Endodermal cell (in vitro differentiated cells): ENCODE measurements around the gene SPEM2. TPM values are rescaled to one million over a fixed set of nuclear protein-coding genes. Genes with fewer than 3 reads are reported as not detected.

Experiments
- DNase-seq: peaks from one replicate; pipeline ENCODE4 v3.0.0-alpha.2; 2017
- H3K27ac ChIP-seq: 2 replicates; pipeline ENCODE4 v1.5.1; 2013; ENCODE audit warnings: mild to moderate bottlenecking, low read depth, low read length, moderate library complexity
- H3K27me3 ChIP-seq: 2 replicates; pipeline ENCODE4 v1.6.1; 2013; ENCODE audit warnings: mild to moderate bottlenecking, low read length, moderate library complexity; ENCODE audit not compliant: insufficient read depth, control insufficient read depth, poor library complexity, severe bottlenecking
- H3K36me3 ChIP-seq: 2 replicates; pipeline ENCODE4 v1.7.0; 2013; ENCODE audit warnings: mild to moderate bottlenecking, low read length, moderate library complexity; ENCODE audit not compliant: control insufficient read depth, insufficient read depth
- H3K4me1 ChIP-seq: one replicate; pipeline ENCODE4 v1.7.0; 2013; ENCODE audit warnings: low read length; ENCODE audit not compliant: control insufficient read depth, insufficient read depth
- H3K4me3 ChIP-seq: 2 replicates; pipeline ENCODE4 v1.5.1; 2013; ENCODE audit warnings: mild to moderate bottlenecking, low read length, moderate library complexity
- H3K9ac ChIP-seq: 2 replicates; pipeline ENCODE4 v1.6.1; 2013; ENCODE audit warnings: mild to moderate bottlenecking, low read length, moderate library complexity; ENCODE audit not compliant: poor library complexity, severe bottlenecking; ENCODE audit errors: extremely low read depth
- H3K9me3 ChIP-seq: 2 replicates; pipeline ENCODE4 v1.6.1; 2013; ENCODE audit warnings: mild to moderate bottlenecking, low read length, moderate library complexity; ENCODE audit not compliant: control insufficient read depth
- H3K27ac Mint-ChIP-seq: 2 replicates; pipeline ENCODE4 v1.8.0; 2020; ENCODE audit warnings: mixed read lengths
- H3K27me3 Mint-ChIP-seq: 2 replicates; pipeline ENCODE4 v1.8.0; 2021; ENCODE audit warnings: mild to moderate bottlenecking, mixed read lengths; ENCODE audit not compliant: insufficient read depth
- H3K36me3 Mint-ChIP-seq: 2 replicates; pipeline ENCODE4 v1.8.0; 2020; ENCODE audit warnings: low read depth, mixed read lengths
- H3K4me1 Mint-ChIP-seq: 2 replicates; pipeline ENCODE4 v1.8.0; 2020; ENCODE audit warnings: mixed read lengths
- H3K4me3 Mint-ChIP-seq: 2 replicates; pipeline ENCODE4 v1.8.0; 2020; ENCODE audit warnings: mild to moderate bottlenecking, moderate library complexity, mixed read lengths
- H3K9me3 Mint-ChIP-seq: 2 replicates; pipeline ENCODE4 v1.8.0; 2020; ENCODE audit warnings: mild to moderate bottlenecking, mixed read lengths
- WGBS, 2 experiments: methylation state at CpG; one replicate each; pipeline versions ENCODE4 v1.1.5 to v1.1.7; 2013; ENCODE audit warnings: missing lambda C conversion rate in 2 of 2, mixed read lengths in 1 of 2; ENCODE audit not compliant: insufficient coverage in 1 of 2, insufficient read length in 1 of 2; 5-methylcytosine and 5-hydroxymethylcytosine counted together
- long read RNA-seq, 4 experiments: library from polyadenylated mRNA in 2 of 4; library from RNA in 1 of 4; library from capped mRNA in 1 of 4; stranded (forward) in 3 of 4; unstranded in 1 of 4; transcript quantifications; one replicate each; pipeline ENCODE4 v2.0.0, GENCODE V29; 2020 to 2021; ENCODE audit warnings: inconsistent platforms in 1 of 4
- polyA plus RNA-seq, 2 experiments: library from polyadenylated mRNA; stranded (reverse); fragments of 50-300 nt; gene quantifications; one replicate each; pipeline ENCODE4 v1.2.3, GENCODE V29; 2013
- total RNA-seq, 2 donors: library from RNA; stranded (reverse); fragmentation: NEBNext Ultra II Directional in 1 of 2; extraction: Animal tissue kit (Norgen Biotek cat#: 25700) in 1 of 2; gene quantifications; 2 replicates in 1 of 2; 3 replicates in 1 of 2; pipeline ENCODE4 v1.2.1, GENCODE V29; 2021
- TF ChIP-seq, protein P1 (sequence below): fragments of 200-600 bp; sonication (generic); conservative IDR thresholded peaks from 2 replicates; pipeline ENCODE4 v1.5.0; 2021; ENCODE audit warnings: antibody characterized with exemption, mild to moderate bottlenecking

The SPEM2 gene
- not detected for total RNA-seq
- not detected for polyA plus RNA-seq (2013, experiment 1 of 2)
- not detected for polyA plus RNA-seq (2013, experiment 2 of 2)
- long read RNA-seq, experiment 1: 0 reads
- long read RNA-seq, experiment 2: 0 reads
- long read RNA-seq, experiment 3: 0 reads
- long read RNA-seq, experiment 4: 0 reads

DNA sequence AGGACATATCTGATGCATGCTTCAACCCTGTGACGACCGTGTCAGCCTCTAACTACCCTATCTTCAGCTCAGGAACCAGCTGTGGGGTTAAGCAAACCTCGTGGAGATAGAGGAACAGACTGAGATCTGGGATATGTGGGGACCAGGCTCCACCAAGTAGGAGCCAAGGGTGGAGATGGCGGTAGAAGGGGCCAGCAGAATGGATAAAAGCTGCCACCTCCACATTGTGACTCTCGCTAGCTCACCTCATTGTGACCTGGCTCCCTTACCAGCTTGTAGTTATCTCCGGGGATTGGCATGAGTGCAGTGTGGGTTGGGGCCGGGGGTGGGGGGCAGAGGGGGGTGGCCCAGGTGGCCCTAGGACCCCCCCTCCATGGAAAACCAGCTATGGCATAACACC lies at the start of gene SPEM2:
SPEM2 (plus strand) TSS at position 301 of the 400 bp plus-strand sequence; CDS start at position 374, 73 bp downstream.
- Histone ChIP-seq H3K4me3 (no peak within 1 kb of the TSS), H3K36me3 (no peaks in the 10 kb centered on the region), H3K9ac (no peak within 1 kb of the TSS), H3K9me3 (no peaks in the 10 kb centered on the region), H3K27me3 (no peaks in the 10 kb centered on the region), H3K4me1 (no peaks in the 10 kb centered on the region), H3K27ac (no peak within 1 kb of the TSS)
- WGBS, 2 experiments: 95 to 96% methylated on average over 4 to 7 of the region's 7 CpGs
- peaks cover 18% of the 10 kb centered on the region for H3K27me3 Mint-ChIP-seq
- TF ChIP-seq, protein P1, sequence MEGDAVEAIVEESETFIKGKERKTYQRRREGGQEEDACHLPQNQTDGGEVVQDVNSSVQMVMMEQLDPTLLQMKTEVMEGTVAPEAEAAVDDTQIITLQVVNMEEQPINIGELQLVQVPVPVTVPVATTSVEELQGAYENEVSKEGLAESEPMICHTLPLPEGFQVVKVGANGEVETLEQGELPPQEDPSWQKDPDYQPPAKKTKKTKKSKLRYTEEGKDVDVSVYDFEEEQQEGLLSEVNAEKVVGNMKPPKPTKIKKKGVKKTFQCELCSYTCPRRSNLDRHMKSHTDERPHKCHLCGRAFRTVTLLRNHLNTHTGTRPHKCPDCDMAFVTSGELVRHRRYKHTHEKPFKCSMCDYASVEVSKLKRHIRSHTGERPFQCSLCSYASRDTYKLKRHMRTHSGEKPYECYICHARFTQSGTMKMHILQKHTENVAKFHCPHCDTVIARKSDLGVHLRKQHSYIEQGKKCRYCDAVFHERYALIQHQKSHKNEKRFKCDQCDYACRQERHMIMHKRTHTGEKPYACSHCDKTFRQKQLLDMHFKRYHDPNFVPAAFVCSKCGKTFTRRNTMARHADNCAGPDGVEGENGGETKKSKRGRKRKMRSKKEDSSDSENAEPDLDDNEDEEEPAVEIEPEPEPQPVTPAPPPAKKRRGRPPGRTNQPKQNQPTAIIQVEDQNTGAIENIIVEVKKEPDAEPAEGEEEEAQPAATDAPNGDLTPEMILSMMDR: no peak
- H3K27ac Mint-ChIP-seq: no peak within 1 kb of the TSS
- no peaks in the 10 kb centered on the region for H3K4me1 Mint-ChIP-seq
- no peak for DNase-seq
- H3K9me3 Mint-ChIP-seq: no peaks in the 10 kb centered on the region
- no peaks in the 10 kb centered on the region for H3K36me3 Mint-ChIP-seq
- no peak within 1 kb of the TSS for H3K4me3 Mint-ChIP-seq

DNA sequence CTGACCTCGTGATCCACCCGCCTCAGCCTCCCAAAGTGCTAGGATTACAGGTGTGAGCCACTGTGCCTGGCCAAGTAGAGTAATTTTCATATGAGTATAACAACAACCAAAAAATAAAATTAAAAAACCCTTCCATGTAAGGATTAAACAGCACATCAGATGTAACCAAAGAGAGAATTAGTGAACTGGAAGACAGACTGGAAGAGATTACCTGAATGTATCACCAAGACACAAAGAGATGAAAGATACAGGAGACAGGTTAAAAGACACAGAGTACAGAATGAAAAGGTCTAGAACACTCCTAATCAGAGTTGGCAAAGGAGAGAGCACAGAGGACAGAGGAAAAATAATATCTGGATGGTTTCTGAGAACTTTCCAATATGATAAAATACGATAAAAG lies 46.3 kb upstream of the SPEM2 start:
- Histone ChIP-seq H3K27ac (no peak overlapping the region), H3K9me3 (peaks cover 9% of the 10 kb centered on the region), H3K4me3 (no peak overlapping the region), H3K4me1 (peaks cover 4% of the 10 kb centered on the region), H3K36me3 (no peaks in the 10 kb centered on the region), H3K9ac (no peak overlapping the region), H3K27me3 (peaks cover 39% of the 10 kb centered on the region)
- H3K27ac Mint-ChIP-seq: no peak overlapping the region
- DNase-seq: no peak
- no peak overlapping the region for H3K4me3 Mint-ChIP-seq
- H3K36me3 Mint-ChIP-seq: no peaks in the 10 kb centered on the region
- H3K9me3 Mint-ChIP-seq: peaks cover 5% of the 10 kb centered on the region
- peaks cover 44% of the 10 kb centered on the region for H3K27me3 Mint-ChIP-seq
- TF ChIP-seq, protein P1: no peak
- H3K4me1 Mint-ChIP-seq: peaks cover 9% of the 10 kb centered on the region
- 92% methylated on average over 2 of the region's 3 CpGs; no CpG with 5 or more reads in 1 of the 2 experiments for WGBS, 2 experiments

DNA sequence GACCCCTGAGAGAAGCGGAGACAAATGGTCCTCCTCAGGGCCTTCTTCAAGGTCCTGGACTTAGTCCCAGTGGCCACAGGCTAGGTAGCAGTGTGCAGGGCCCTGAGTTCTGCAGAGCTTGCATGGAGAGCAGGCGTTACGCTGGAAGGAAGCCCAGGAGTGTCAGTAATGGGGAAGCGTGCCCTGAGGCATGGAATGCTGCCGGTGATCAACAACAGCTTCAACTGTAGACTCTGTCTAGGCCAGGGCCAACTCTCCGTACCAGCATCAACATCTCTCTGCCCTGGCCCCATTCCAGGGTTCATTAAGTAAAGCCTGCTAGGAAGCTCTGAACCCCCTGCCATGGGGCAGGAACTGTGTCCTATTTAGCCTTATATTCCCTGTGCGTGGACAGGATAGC lies 45.1 kb upstream of the SPEM2 start:
- Histone ChIP-seq H3K27ac (no peak overlapping the region), H3K4me3 (peak overlapping the region; percentile 84), H3K9me3 (peaks cover 9% of the 10 kb centered on the region), H3K27me3 (peaks cover 39% of the 10 kb centered on the region), H3K36me3 (no peaks in the 10 kb centered on the region), H3K4me1 (peaks cover 4% of the 10 kb centered on the region), H3K9ac (no peak overlapping the region)
- peaks cover 9% of the 10 kb centered on the region for H3K4me1 Mint-ChIP-seq
- peak overlapping the region; percentile 72 for H3K4me3 Mint-ChIP-seq
- WGBS, 2 experiments: 86 to 100% methylated on average over 4 to 7 of the region's 7 CpGs
- H3K27ac Mint-ChIP-seq: no peak overlapping the region
- DNase-seq: peak; percentile 75
- TF ChIP-seq, protein P1: peak; percentile 26
- peaks cover 2% of the 10 kb centered on the region for H3K36me3 Mint-ChIP-seq
- peaks cover 47% of the 10 kb centered on the region for H3K27me3 Mint-ChIP-seq
- H3K9me3 Mint-ChIP-seq: peaks cover 5% of the 10 kb centered on the region
